GM12865 (cell line): Measurements from ENCODE around the gene ZNF316.

ENCODE experiments used
- DNase-seq: peaks from one replicate; pipeline ENCODE4 v3.0.0; 2010; ENCODE audit warnings: low read depth
- H3K4me3 ChIP-seq: 2 replicates; pipeline ENCODE4 v1.5.1; 2011; ENCODE audit warnings: mild to moderate bottlenecking, low read depth, low read length, control low read depth
- CTCF ChIP-seq: IDR thresholded peaks from 2 replicates; pipeline ENCODE4 v1.5.1; 2011; ENCODE audit warnings: low read length, control low read depth, low read depth, inconsistent platforms; ENCODE audit not compliant: insufficient read depth; ENCODE audit errors: missing control alignments

ZNF316 gene

GRCh38 chr7:6621195-6622133 is 15.7 kb upstream of the ZNF316 start:
- no peak overlapping the region for H3K4me3 ChIP-seq
- peak; percentile 29 for DNase-seq
- TF ChIP-seq CTCF: no peak

GRCh38 chr7:6622134-6622710 is 14.9 kb upstream of the ZNF316 start:
- no peak for DNase-seq
- TF ChIP-seq CTCF: no peak
- no peak overlapping the region for H3K4me3 ChIP-seq

- peak; percentile 69 for DNase-seq
- TF ChIP-seq CTCF: no peak
- H3K4me3 ChIP-seq: no peak overlapping the region
Observed at GRCh38 chr7:6623589-6624245, 13.4 kb upstream of the ZNF316 start.

- no peak overlapping the region for H3K4me3 ChIP-seq
- DNase-seq: no peak
- TF ChIP-seq CTCF: no peak
Observed at GRCh38 chr7:6624246-6624611, 12.9 kb upstream of the ZNF316 start.

- no peak overlapping the region for H3K4me3 ChIP-seq
- DNase-seq: no peak
- no peak for TF ChIP-seq CTCF
Observed at GRCh38 chr7:6628045-6628444, 9.1 kb upstream of the ZNF316 start.

GRCh38 chr7:6630007-6630849 is 6.9 kb upstream of the ZNF316 start:
- no peak for TF ChIP-seq CTCF
- no peak overlapping the region for H3K4me3 ChIP-seq
- DNase-seq: no peak
